HEK293 (cell line): ENCODE results near the gene WDR86.
A peak's percentile ranks its signal among the peaks of the same experiment; 100 is the strongest.

Source experiments
- EGR2 ChIP-seq: fragments of 450-650 bp; formaldehyde crosslinking; IDR thresholded peaks from 2 replicates; pipeline ENCODE4 v1.5.1; 2016; ENCODE audit warnings: low read depth, missing biosample characterization, missing genetic modification characterization
- FEZF1 ChIP-seq: fragments of 450-650 bp; formaldehyde crosslinking; IDR thresholded peaks from 2 replicates; pipeline ENCODE4 v1.5.1; 2016; ENCODE audit warnings: missing biosample characterization, missing genetic modification characterization
- IKZF3 ChIP-seq: fragments of 450-650 bp; IDR thresholded peaks from 2 replicates; pipeline ENCODE4 v1.5.0; 2018; ENCODE audit warnings: missing biosample characterization, mild to moderate bottlenecking, missing genetic modification characterization, moderate library complexity
- MYNN ChIP-seq: fragments of 450-650 bp; formaldehyde crosslinking; IDR thresholded peaks from 2 replicates; pipeline ENCODE4 v1.5.1; 2016; ENCODE audit warnings: missing biosample characterization, missing genetic modification characterization, borderline replicate concordance
- PRDM1 ChIP-seq: fragments of 450-650 bp; formaldehyde crosslinking; IDR thresholded peaks from 2 replicates; pipeline ENCODE4; 2016; ENCODE audit warnings: missing biosample characterization, missing genetic modification characterization
- SCRT1 ChIP-seq: fragments of 450-650 bp; formaldehyde crosslinking; IDR thresholded peaks from 2 replicates; pipeline ENCODE4 v1.5.1; 2016; ENCODE audit warnings: missing biosample characterization, missing genetic modification characterization, borderline replicate concordance
- SETDB1 ChIP-seq: IDR thresholded peaks from one replicate; pipeline ENCODE4 v1.6.1; 2017; ENCODE audit warnings: mild to moderate bottlenecking, low read length, moderate library complexity, mixed read lengths; ENCODE audit not compliant: insufficient read length
- ZBTB8A ChIP-seq: fragments of 450-650 bp; formaldehyde crosslinking; IDR thresholded peaks from 2 replicates; pipeline ENCODE4 v1.5.1; 2016; ENCODE audit warnings: missing biosample characterization, missing genetic modification characterization
- ZNF202 ChIP-seq: fragments of 450-650 bp; formaldehyde crosslinking; IDR thresholded peaks from 2 replicates; pipeline ENCODE4 v1.5.1; 2016; ENCODE audit warnings: missing biosample characterization, missing genetic modification characterization, borderline replicate concordance
- ZNF223 ChIP-seq: fragments of 450-650 bp; formaldehyde crosslinking; IDR thresholded peaks from 2 replicates; pipeline ENCODE4 v1.5.1; 2016; ENCODE audit warnings: missing biosample characterization, missing genetic modification characterization
- ZNF266 ChIP-seq: fragments of 450-650 bp; formaldehyde crosslinking; IDR thresholded peaks from 2 replicates; pipeline ENCODE4 v1.5.1; 2016; ENCODE audit warnings: missing biosample characterization, missing genetic modification characterization, low read depth
- ZNF324 ChIP-seq: fragments of 450-650 bp; formaldehyde crosslinking; IDR thresholded peaks from 2 replicates; pipeline ENCODE4 v1.5.1; 2016; ENCODE audit warnings: missing biosample characterization, missing genetic modification characterization
- ZNF366 ChIP-seq: fragments of 450-650 bp; formaldehyde crosslinking; conservative IDR thresholded peaks from 2 replicates; pipeline ENCODE4 v1.5.1; 2016; ENCODE audit warnings: missing biosample characterization, missing genetic modification characterization
- ZNF501 ChIP-seq: fragments of 450-650 bp; formaldehyde crosslinking; IDR thresholded peaks from 2 replicates; pipeline ENCODE4 v1.5.1; 2016; ENCODE audit warnings: missing biosample characterization, missing genetic modification characterization
- ZNF548 ChIP-seq: fragments of 450-650 bp; formaldehyde crosslinking; IDR thresholded peaks from 2 replicates; pipeline ENCODE4 v1.5.1; 2016; ENCODE audit warnings: missing biosample characterization, missing genetic modification characterization
- ZNF571 ChIP-seq: fragments of 450-650 bp; formaldehyde crosslinking; IDR thresholded peaks from 2 replicates; pipeline ENCODE4 v1.5.0; 2017; ENCODE audit warnings: missing biosample characterization, missing genetic modification characterization
- ZNF610 ChIP-seq: fragments of 450-650 bp; formaldehyde crosslinking; IDR thresholded peaks from 2 replicates; pipeline ENCODE4 v1.5.1; 2016; ENCODE audit warnings: missing biosample characterization, missing genetic modification characterization, borderline replicate concordance
- ZNF623 ChIP-seq: fragments of 450-650 bp; formaldehyde crosslinking; IDR thresholded peaks from 2 replicates; pipeline ENCODE4 v1.5.1; 2016; ENCODE audit warnings: missing biosample characterization, missing genetic modification characterization
- ZNF830 ChIP-seq: fragments of 450-650 bp; IDR thresholded peaks from 2 replicates; pipeline ENCODE4 v1.5.0; 2018; ENCODE audit warnings: missing biosample characterization, missing genetic modification characterization, low read depth, mild to moderate bottlenecking, moderate library complexity
- ZSCAN30 ChIP-seq: fragments of 450-650 bp; IDR thresholded peaks from 2 replicates; pipeline ENCODE4 v1.5.1; 2018; ENCODE audit warnings: missing biosample characterization, mild to moderate bottlenecking, missing genetic modification characterization, moderate library complexity
- TF ChIP-seq, protein P1 (sequence below): fragments of 450-650 bp; formaldehyde crosslinking; IDR thresholded peaks from 2 replicates; pipeline ENCODE4 v1.5.1; 2016; ENCODE audit warnings: missing biosample characterization, missing genetic modification characterization
- TF ChIP-seq, protein P2 (sequence below): fragments of 450-650 bp; formaldehyde crosslinking; IDR thresholded peaks from 2 replicates; pipeline ENCODE4 v1.5.1; 2016; ENCODE audit warnings: missing biosample characterization, missing genetic modification characterization
- TF ChIP-seq, protein P3 (sequence below): fragments of 450-650 bp; IDR thresholded peaks from 2 replicates; pipeline ENCODE4 v1.5.1; 2018; ENCODE audit warnings: missing biosample characterization, missing genetic modification characterization
- TF ChIP-seq, protein P4 (sequence below): fragments of 450-650 bp; formaldehyde crosslinking; IDR thresholded peaks from 2 replicates; pipeline ENCODE4 v1.5.1; 2016; ENCODE audit warnings: missing biosample characterization, missing genetic modification characterization, low read depth
- TF ChIP-seq, protein P5 (sequence below): fragments of 450-650 bp; formaldehyde crosslinking; IDR thresholded peaks from 2 replicates; pipeline ENCODE4 v1.5.1; 2016; ENCODE audit warnings: missing biosample characterization, missing genetic modification characterization
- TF ChIP-seq, protein P6 (sequence below): fragments of 450-650 bp; formaldehyde crosslinking; IDR thresholded peaks from 2 replicates; pipeline ENCODE4 v1.5.1; 2016; ENCODE audit warnings: missing biosample characterization, missing genetic modification characterization
- TF ChIP-seq, protein P7 (sequence below): fragments of 450-650 bp; formaldehyde crosslinking; IDR thresholded peaks from 2 replicates; pipeline ENCODE4 v1.5.1; 2016; ENCODE audit warnings: missing biosample characterization, missing genetic modification characterization, low read depth
- TF ChIP-seq, protein P8 (sequence below): fragments of 450-650 bp; IDR thresholded peaks from 2 replicates; pipeline ENCODE4 v1.5.1; 2018; ENCODE audit warnings: missing biosample characterization, mild to moderate bottlenecking, missing genetic modification characterization

Gene WDR86

DNA sequence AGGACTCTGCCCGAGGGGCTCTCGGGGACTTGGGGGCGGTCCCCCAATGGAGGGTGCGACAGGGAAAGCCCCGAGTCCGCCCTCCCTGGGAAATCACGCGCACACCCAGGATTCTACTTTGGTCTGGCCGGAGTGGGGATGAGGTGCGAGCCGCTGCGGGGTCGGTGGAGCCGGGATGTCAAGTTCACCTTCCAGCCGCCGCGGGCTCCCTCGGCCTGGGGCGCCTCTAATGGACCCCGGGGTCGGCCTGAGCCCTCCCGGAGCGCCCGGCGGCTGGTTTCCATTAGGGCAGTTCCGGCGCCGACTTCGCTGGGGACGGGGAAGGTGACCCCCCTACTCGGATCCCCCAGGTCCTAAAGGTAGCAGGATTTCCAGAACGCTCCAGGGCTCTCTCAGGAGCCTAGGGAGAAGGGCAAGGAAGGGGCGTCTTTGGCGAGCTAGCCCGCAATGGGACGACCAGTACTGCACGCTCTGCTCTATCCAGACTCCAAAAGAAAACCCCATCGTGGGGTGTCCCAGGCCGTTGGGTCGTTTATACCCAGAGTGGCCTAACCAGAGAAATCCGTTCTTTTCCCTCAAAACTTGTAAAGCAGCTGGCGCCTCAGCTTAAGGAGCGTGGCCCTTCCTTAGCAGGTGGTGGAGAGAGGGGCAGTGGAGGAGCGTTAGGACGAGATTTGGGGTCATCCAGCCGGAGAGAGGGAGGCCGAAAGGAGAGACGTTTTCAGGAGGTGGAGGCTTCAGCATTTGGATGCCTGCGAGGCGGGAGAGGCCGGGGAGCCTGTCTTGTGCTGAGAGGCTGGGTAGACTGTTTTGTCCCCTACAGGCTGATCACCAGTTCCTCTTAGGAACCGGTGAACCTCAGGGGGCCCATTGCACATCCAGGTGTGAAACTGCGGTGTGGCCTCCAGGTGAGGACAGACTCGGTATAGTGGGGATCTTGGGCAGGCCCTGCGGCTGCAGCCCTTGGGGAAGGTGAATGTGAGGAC lies 860 bp upstream of the WDR86 start (continued):
- TF ChIP-seq ZSCAN30: peak; percentile 78
- TF ChIP-seq ZNF324 (tag by site-specific recombination): no peak
- TF ChIP-seq EGR2 (tag by site-specific recombination): no peak
- TF ChIP-seq FEZF1: no peak
- TF ChIP-seq, protein P1, sequence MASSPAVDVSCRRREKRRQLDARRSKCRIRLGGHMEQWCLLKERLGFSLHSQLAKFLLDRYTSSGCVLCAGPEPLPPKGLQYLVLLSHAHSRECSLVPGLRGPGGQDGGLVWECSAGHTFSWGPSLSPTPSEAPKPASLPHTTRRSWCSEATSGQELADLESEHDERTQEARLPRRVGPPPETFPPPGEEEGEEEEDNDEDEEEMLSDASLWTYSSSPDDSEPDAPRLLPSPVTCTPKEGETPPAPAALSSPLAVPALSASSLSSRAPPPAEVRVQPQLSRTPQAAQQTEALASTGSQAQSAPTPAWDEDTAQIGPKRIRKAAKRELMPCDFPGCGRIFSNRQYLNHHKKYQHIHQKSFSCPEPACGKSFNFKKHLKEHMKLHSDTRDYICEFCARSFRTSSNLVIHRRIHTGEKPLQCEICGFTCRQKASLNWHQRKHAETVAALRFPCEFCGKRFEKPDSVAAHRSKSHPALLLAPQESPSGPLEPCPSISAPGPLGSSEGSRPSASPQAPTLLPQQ (tag by site-specific recombination): no peak
- no peak for TF ChIP-seq MYNN (tag by site-specific recombination)
- TF ChIP-seq, protein P2, sequence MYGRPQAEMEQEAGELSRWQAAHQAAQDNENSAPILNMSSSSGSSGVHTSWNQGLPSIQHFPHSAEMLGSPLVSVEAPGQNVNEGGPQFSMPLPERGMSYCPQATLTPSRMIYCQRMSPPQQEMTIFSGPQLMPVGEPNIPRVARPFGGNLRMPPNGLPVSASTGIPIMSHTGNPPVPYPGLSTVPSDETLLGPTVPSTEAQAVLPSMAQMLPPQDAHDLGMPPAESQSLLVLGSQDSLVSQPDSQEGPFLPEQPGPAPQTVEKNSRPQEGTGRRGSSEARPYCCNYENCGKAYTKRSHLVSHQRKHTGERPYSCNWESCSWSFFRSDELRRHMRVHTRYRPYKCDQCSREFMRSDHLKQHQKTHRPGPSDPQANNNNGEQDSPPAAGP (tag by site-specific recombination): peak; percentile 51
- no peak for TF ChIP-seq ZNF548 (tag by site-specific recombination)
- no peak for TF ChIP-seq ZNF830
- TF ChIP-seq, protein P3, sequence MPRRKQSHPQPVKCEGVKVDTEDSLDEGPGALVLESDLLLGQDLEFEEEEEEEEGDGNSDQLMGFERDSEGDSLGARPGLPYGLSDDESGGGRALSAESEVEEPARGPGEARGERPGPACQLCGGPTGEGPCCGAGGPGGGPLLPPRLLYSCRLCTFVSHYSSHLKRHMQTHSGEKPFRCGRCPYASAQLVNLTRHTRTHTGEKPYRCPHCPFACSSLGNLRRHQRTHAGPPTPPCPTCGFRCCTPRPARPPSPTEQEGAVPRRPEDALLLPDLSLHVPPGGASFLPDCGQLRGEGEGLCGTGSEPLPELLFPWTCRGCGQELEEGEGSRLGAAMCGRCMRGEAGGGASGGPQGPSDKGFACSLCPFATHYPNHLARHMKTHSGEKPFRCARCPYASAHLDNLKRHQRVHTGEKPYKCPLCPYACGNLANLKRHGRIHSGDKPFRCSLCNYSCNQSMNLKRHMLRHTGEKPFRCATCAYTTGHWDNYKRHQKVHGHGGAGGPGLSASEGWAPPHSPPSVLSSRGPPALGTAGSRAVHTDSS (tag by site-specific recombination): no peak
- TF ChIP-seq ZNF266 (tag by site-specific recombination): no peak
- TF ChIP-seq ZBTB8A: peak; percentile 91
- TF ChIP-seq SCRT1: no peak
- TF ChIP-seq ZNF610 (tag by site-specific recombination): no peak
- no peak for TF ChIP-seq PRDM1 (tag by site-specific recombination)
- no peak for TF ChIP-seq ZNF571 (tag by site-specific recombination)
- no peak for TF ChIP-seq ZNF223
- no peak for TF ChIP-seq ZNF623 (tag by site-specific recombination)
- TF ChIP-seq, protein P4, sequence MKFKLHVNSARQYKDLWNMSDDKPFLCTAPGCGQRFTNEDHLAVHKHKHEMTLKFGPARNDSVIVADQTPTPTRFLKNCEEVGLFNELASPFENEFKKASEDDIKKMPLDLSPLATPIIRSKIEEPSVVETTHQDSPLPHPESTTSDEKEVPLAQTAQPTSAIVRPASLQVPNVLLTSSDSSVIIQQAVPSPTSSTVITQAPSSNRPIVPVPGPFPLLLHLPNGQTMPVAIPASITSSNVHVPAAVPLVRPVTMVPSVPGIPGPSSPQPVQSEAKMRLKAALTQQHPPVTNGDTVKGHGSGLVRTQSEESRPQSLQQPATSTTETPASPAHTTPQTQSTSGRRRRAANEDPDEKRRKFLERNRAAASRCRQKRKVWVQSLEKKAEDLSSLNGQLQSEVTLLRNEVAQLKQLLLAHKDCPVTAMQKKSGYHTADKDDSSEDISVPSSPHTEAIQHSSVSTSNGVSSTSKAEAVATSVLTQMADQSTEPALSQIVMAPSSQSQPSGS: no peak
- TF ChIP-seq, protein P5, sequence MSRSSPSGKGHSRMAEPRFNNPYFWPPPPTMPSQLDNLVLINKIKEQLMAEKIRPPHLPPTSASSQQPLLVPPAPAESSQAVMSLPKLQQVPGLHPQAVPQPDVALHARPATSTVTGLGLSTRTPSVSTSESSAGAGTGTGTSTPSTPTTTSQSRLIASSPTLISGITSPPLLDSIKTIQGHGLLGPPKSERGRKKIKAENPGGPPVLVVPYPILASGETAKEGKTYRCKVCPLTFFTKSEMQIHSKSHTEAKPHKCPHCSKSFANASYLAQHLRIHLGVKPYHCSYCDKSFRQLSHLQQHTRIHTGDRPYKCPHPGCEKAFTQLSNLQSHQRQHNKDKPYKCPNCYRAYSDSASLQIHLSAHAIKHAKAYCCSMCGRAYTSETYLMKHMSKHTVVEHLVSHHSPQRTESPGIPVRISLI: no peak
- no peak for TF ChIP-seq ZNF501 (tag by site-specific recombination)
- TF ChIP-seq IKZF3 (tag by site-specific recombination): peak; percentile 77
- no peak for TF ChIP-seq ZNF202 (tag by site-specific recombination)
- TF ChIP-seq SETDB1: no peak
- no peak for TF ChIP-seq ZNF366
- TF ChIP-seq, protein P6, sequence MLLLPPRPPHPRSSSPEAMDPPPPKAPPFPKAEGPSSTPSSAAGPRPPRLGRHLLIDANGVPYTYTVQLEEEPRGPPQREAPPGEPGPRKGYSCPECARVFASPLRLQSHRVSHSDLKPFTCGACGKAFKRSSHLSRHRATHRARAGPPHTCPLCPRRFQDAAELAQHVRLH: no peak
- TF ChIP-seq, protein P7, sequence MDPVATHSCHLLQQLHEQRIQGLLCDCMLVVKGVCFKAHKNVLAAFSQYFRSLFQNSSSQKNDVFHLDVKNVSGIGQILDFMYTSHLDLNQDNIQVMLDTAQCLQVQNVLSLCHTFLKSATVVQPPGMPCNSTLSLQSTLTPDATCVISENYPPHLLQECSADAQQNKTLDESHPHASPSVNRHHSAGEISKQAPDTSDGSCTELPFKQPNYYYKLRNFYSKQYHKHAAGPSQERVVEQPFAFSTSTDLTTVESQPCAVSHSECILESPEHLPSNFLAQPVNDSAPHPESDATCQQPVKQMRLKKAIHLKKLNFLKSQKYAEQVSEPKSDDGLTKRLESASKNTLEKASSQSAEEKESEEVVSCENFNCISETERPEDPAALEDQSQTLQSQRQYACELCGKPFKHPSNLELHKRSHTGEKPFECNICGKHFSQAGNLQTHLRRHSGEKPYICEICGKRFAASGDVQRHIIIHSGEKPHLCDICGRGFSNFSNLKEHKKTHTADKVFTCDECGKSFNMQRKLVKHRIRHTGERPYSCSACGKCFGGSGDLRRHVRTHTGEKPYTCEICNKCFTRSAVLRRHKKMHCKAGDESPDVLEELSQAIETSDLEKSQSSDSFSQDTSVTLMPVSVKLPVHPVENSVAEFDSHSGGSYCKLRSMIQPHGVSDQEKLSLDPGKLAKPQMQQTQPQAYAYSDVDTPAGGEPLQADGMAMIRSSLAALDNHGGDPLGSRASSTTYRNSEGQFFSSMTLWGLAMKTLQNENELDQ (tag by site-specific recombination): no peak
- TF ChIP-seq, protein P8, sequence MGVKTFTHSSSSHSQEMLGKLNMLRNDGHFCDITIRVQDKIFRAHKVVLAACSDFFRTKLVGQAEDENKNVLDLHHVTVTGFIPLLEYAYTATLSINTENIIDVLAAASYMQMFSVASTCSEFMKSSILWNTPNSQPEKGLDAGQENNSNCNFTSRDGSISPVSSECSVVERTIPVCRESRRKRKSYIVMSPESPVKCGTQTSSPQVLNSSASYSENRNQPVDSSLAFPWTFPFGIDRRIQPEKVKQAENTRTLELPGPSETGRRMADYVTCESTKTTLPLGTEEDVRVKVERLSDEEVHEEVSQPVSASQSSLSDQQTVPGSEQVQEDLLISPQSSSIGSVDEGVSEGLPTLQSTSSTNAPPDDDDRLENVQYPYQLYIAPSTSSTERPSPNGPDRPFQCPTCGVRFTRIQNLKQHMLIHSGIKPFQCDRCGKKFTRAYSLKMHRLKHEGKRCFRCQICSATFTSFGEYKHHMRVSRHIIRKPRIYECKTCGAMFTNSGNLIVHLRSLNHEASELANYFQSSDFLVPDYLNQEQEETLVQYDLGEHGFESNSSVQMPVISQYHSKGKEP (tag by site-specific recombination): no peak
